K562 (cell line): ENCODE results near the gene BBC3. TPM values are rescaled to one million over a fixed set of nuclear protein-coding genes. Genes with fewer than 3 reads are reported as not detected.

Experiments used
- ATAC-seq: fragments of 200-7000 bp; cut with Tn5 transposase; 3 replicates; pipeline ENCODE4 v1.9.1; 2020; ENCODE audit warnings: moderate library complexity
- BruUV-seq: library from RNA; stranded (reverse); fragments of 400-500 nt; replicated peaks from 2 replicates; lab custom pipeline; 2021; lab: Mats Ljungman, UMichigan
- CTCF ChIA-PET: fragments of 300-600 bp; formaldehyde crosslinking; extraction: SDS; loops from one replicate; lab custom pipeline; 2021; ENCODE audit warnings: low intra/inter-chr PET ratio; lab: Yijun Ruan, JAX
- POLR2A ChIA-PET: fragments of 300-600, 350-650 bp; sonication (Branson Sonifier 250); formaldehyde crosslinking; extraction: SDS; loops from one replicate; lab custom pipeline; 2021; ENCODE audit warnings: antibody characterized with exemption, inconsistent platforms; lab: Yijun Ruan, JAX
- DNase-seq, 4 experiments: peaks; one replicate each; pipeline versions ENCODE4 v3.0.0 to v3.0.0-alpha.2; 2011 to 2018; ENCODE audit warnings: low spot score in 3 of 4, mixed read lengths in 3 of 4; ENCODE audit errors: extremely low read depth in 1 of 4
- FAIRE-seq: peaks from 2 replicates; lab custom pipeline; 2011; peaks lifted over from hg19 to GRCh38; lab: Jason Lieb, UNC
- H2AFZ ChIP-seq: 2 replicates; pipeline ENCODE4 v1.6.0; 2011; ENCODE audit warnings: low read depth, low read length, control low read depth, inconsistent platforms
- H3K27ac ChIP-seq: fragments of 200-600 bp; 3 replicates; pipeline ENCODE4 v1.8.0; 2011; ENCODE audit warnings: low read depth, mild to moderate bottlenecking, control low read depth, inconsistent platforms, low read length, moderate library complexity, mixed read lengths; ENCODE audit errors: extremely low read depth
- H3K27me3 ChIP-seq, 2 experiments: fragments of 300-600 bp in 1 of 2; 2 replicates in 1 of 2; 3 replicates in 1 of 2; pipeline versions ENCODE4 v1.6.0 to v1.8.0; 2011; ENCODE audit warnings: inconsistent platforms in 2 of 2, low read length in 2 of 2, mild to moderate bottlenecking in 1 of 2, mixed read lengths in 1 of 2, moderate library complexity in 1 of 2; ENCODE audit not compliant: control insufficient read depth in 2 of 2, insufficient read depth in 2 of 2
- H3K36me3 ChIP-seq: fragments of 300-600 bp; 3 replicates; pipeline ENCODE4 v1.8.0; 2011; ENCODE audit warnings: mild to moderate bottlenecking, low read length, inconsistent platforms; ENCODE audit not compliant: control insufficient read depth, insufficient read depth
- H3K4me1 ChIP-seq, 2 experiments: fragments of 200-600 bp in 1 of 2; replicated peaks in 1 of 2; 2 replicates in 1 of 2; 3 replicates in 1 of 2; pipeline versions ENCODE4 v1.5.1 to v1.8.0; 2011; ENCODE audit warnings: inconsistent platforms in 2 of 2, low read length in 2 of 2, mild to moderate bottlenecking in 1 of 2, mixed read lengths in 1 of 2, moderate library complexity in 1 of 2; ENCODE audit not compliant: control insufficient read depth in 2 of 2, insufficient read depth in 2 of 2
- H3K4me2 ChIP-seq: 2 replicates; pipeline ENCODE4 v1.6.1; 2011; ENCODE audit warnings: low read length, control low read depth, inconsistent platforms, mixed read lengths; ENCODE audit not compliant: insufficient read depth
- H3K4me3 ChIP-seq: fragments of 200-600 bp; sonication (generic), shearing (Covaris generic); 2 replicates; pipeline ENCODE4 v1.5.1; 2016; ENCODE audit warnings: control low read depth, inconsistent platforms
- H3K79me2 ChIP-seq: fragments of 200-600 bp; 3 replicates; pipeline ENCODE4 v1.8.0; 2011; ENCODE audit warnings: low read length, inconsistent platforms; ENCODE audit not compliant: control insufficient read depth, insufficient read depth
- H3K9ac ChIP-seq, 2 experiments: 2 replicates each; pipeline versions ENCODE4 v1.6.0 to v1.6.1; 2011; ENCODE audit warnings: low read depth in 2 of 2, low read length in 2 of 2, control low read depth in 1 of 2, inconsistent platforms in 1 of 2, mild to moderate bottlenecking in 1 of 2, mixed read lengths in 1 of 2; ENCODE audit not compliant: insufficient read depth in 1 of 2
- H3K9me1 ChIP-seq: one replicate; pipeline ENCODE4 v1.6.0; 2011; ENCODE audit warnings: inconsistent platforms, mild to moderate bottlenecking, low read length, moderate library complexity; ENCODE audit not compliant: control insufficient read depth, insufficient read depth
- H3K9me3 ChIP-seq: replicated peaks from 2 replicates; pipeline ENCODE4 v1.5.1; 2011; ENCODE audit warnings: low read depth, low read length, inconsistent platforms; ENCODE audit not compliant: control insufficient read depth, insufficient read depth
- H4K20me1 ChIP-seq: replicated peaks from 2 replicates; pipeline ENCODE4 v1.6.1; 2011; ENCODE audit warnings: low read length, inconsistent platforms, mixed read lengths; ENCODE audit not compliant: control insufficient read depth, insufficient read depth
- KLF10 ChIP-seq: fragments of 250-450 bp; sonication (Bioruptor Pico); IDR thresholded peaks from 2 replicates; pipeline ENCODE4 v1.6.1; 2021; ENCODE audit warnings: matching md5 sums
- TRIM24 ChIP-seq, 2 experiments: fragments of 450-650 bp; IDR thresholded peaks; 2 replicates each; pipeline ENCODE4 v1.6.1; 2016
- ZNF239 ChIP-seq: fragments of 250-450 bp; sonication (Bioruptor Pico); IDR thresholded peaks from 2 replicates; pipeline ENCODE4 v1.4.0; 2020; ENCODE audit warnings: mild to moderate bottlenecking
- ZNF311 ChIP-seq: fragments of 250-450 bp; sonication (Bioruptor Pico); IDR thresholded peaks from 2 replicates; pipeline ENCODE4 v1.4.0; 2020; ENCODE audit warnings: mild to moderate bottlenecking, moderate library complexity
- ZNF354B ChIP-seq: fragments of 250-450 bp; sonication (Bioruptor Pico); IDR thresholded peaks from 2 replicates; pipeline ENCODE4 v1.4.0; 2020
- ZNF561 ChIP-seq: fragments of 450-650 bp; formaldehyde crosslinking; conservative IDR thresholded peaks from 2 replicates; pipeline ENCODE4 v1.4.0; 2020; ENCODE audit warnings: mild to moderate bottlenecking, moderate library complexity
- ZNF707 ChIP-seq: fragments of 250-450 bp; sonication (Bioruptor Pico); conservative IDR thresholded peaks from 2 replicates; pipeline ENCODE4 v1.8.0; 2022; ENCODE audit warnings: inconsistent platforms, mild to moderate bottlenecking, moderate library complexity
- WGBS: fragments of 100-300 bp; shearing (Covaris generic); methylation state at CpG from one replicate; pipeline ENCODE4 v1.1.6; 2016; ENCODE audit warnings: low coverage, mixed read lengths; ENCODE audit not compliant: insufficient coverage; ENCODE audit errors: missing lambda C conversion rate; 5-methylcytosine and 5-hydroxymethylcytosine counted together
- in situ Hi-C: fragments of 300-500 bp; cut with MboI; formaldehyde crosslinking; loops from 4 replicates; pipeline ENCODE4 v1.15.0; 2018; ENCODE audit warnings: inconsistent platforms, mixed read lengths
- intact Hi-C: fragments of 100-400 bp; cut with micrococcal nuclease; formaldehyde crosslinking; loops from 2 replicates; pipeline ENCODE4 v1.14.2; 2022
- polyA plus RNA-seq, 8 experiments: library from polyadenylated mRNA; depleted of rRNA in 4 of 8; stranded (reverse) in 5 of 8; unstranded in 3 of 8; fragments of >200 nt; fragmentation: Nextera tagmentation in 2 of 8; fragmentation: Illumina TruSeq in 1 of 8; extraction: Ambion mirVana in 2 of 8; extraction: Trizol in 1 of 8; gene quantifications; 2 replicates each; pipeline versions ENCODE4 v1.2.1 to v1.2.3, GENCODE V29; 2011 to 2014; ENCODE audit warnings: inconsistent platforms in 1 of 8, missing spikeins in 1 of 8
- total RNA-seq, 7 experiments: library from RNA; depleted of rRNA in 6 of 7; stranded (reverse); fragments of >200 nt in 6 of 7; fragmentation: Illumina TruSeq in 2 of 7; extraction: Trizol in 2 of 7; gene quantifications; 2 replicates each; pipeline versions ENCODE4 v1.2.1 to v1.2.3, GENCODE V29; 2011 to 2021; ENCODE audit warnings: low replicate concordance in 1 of 7
- TF ChIP-seq, protein P1 (sequence below): conservative IDR thresholded peaks from 2 replicates; pipeline ENCODE4 v1.6.1; 2011; ENCODE audit warnings: low read depth, mild to moderate bottlenecking, low read length; ENCODE audit not compliant: control insufficient read depth

Gene BBC3
- total and polyA plus RNA-seq, 9 of the 15 experiments (the other 6 are each of a cell fraction or from before 2014, with no cell fraction given), result 0.15 to 30.7 (median 4.8) TPM

DNA sequence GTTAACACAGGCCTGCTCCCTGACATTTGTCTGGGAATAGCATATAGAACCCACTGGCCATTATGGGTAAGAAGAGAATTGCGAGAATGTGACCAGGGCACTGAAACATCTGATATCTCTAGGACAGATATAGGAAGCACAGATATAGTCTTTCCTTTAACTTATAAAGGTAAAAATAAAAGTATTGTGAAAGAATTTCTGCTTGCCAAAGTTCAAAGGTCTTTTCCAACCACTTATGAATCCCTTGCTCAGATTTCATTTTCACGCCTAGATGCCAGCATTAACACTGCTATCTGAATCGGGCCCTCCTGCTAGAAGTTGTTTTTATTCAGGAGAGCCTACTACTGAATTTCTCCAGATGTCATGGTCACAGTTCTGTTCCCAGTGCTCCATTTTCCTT lies 27.7 kb downstream of the BBC3 start:
- Histone ChIP-seq H3K9ac (no peak overlapping the region), H3K4me1 (no peaks in the 10 kb centered on the region), H3K36me3 (peaks cover 81% of the 10 kb centered on the region), H3K27me3 (no peaks in the 10 kb centered on the region), H3K4me3 (no peak overlapping the region), H4K20me1 (no peaks in the 10 kb centered on the region), H3K27ac (no peak overlapping the region), H3K4me2 (no peak overlapping the region), H3K79me2 (no peaks in the 10 kb centered on the region), H2AFZ (no peak overlapping the region), H3K9me1 (no peaks in the 10 kb centered on the region), H3K9me3 (no peaks in the 10 kb centered on the region)
- WGBS, result 100% methylated on average over 3 of the region's 3 CpGs
- in situ Hi-C loops (no loop called here), intact Hi-C loops (no loop called here)
- DNase-seq (no peak), ATAC-seq (no peak), FAIRE-seq (no peak)
- CTCF ChIA-PET, result no interaction called here
- POLR2A ChIA-PET, result interaction anchor here (1.7 to 2.5 kb wide), 2 partner anchors 23 to 41 kb away, joined by 6 to 7 read pairs; no protein-coding TSS in a partner anchor
- BruUV-seq, result no TSS peak
- TF ChIP-seq ZNF707 (CRISPR knock-in tag) (no peak), TRIM24 (IDR thresholded peaks at IDR 0.05) (no peak), ZNF239 (no peak), ZNF561 (CRISPR knock-in tag) (no peak), KLF10 (no peak), ZNF311 (no peak), ZNF354B (CRISPR knock-in tag) (no peak)
- TF ChIP-seq, protein P1, sequence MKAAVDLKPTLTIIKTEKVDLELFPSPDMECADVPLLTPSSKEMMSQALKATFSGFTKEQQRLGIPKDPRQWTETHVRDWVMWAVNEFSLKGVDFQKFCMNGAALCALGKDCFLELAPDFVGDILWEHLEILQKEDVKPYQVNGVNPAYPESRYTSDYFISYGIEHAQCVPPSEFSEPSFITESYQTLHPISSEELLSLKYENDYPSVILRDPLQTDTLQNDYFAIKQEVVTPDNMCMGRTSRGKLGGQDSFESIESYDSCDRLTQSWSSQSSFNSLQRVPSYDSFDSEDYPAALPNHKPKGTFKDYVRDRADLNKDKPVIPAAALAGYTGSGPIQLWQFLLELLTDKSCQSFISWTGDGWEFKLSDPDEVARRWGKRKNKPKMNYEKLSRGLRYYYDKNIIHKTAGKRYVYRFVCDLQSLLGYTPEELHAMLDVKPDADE, result no peak
